CD4-positive, alpha-beta T cell treated with Interferon gamma for 1 hour (primary cell): Measurements from ENCODE around the gene TGFB1I1.
"Not testable (repeated sequence)": the region's sequence is repeated elsewhere in the genome, so short reads cannot be mapped to it uniquely, and the experiment has no call there.

Experiments used
- DNase-seq: peaks from one replicate; pipeline ENCODE4 v3.0.0-alpha.2; 2020

Gene TGFB1I1

DNA sequence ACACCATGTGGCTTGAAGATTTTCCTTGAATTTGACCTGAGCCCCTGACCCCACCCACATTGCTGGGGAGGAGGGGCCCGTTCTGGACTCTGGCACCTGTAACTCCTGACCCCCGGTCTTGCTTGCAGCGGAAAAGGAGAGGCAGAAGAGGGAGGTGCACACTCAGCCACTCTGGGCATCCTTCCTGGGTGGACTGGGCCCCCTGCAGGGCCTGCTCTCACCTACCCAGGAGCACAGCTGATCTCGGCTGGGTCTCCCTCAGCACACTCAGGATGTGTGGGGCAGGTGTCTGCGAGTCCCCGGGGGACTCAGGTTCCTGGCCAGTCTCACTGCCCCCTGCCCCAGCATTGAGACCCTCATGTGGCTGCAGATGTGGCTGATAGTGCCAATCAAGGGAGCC, 51.8 kb downstream of the TGFB1I1 start:
- not testable (repeated sequence) for DNase-seq

DNA sequence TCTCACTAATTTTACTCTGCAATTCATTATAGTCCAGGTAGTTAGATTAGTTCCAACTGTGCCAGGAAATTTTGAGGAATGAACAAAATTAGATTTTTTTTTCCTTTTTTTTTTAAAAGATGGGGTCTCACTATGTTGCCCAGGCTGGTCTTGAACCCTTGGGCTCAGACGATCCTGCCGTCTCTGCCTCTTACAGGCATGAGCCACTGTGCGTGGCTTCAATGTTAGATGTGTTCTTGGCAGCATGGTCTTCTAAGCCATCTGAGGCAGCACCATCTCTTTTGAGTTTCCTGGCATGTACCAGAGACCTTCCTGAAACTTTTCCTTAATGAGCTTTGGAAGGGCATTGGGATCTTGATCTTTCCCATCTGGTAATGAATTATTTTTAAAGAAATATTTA, 53.2 kb downstream of the TGFB1I1 start:
- DNase-seq: no peak
